Myocyte (in vitro differentiated cells): ENCODE data around the gene C16orf78. TPM values are rescaled to one million over a fixed set of nuclear protein-coding genes. Genes with fewer than 3 reads are reported as not detected.

Experiments
- DNase-seq: peaks from one replicate; pipeline ENCODE4 v3.0.0-alpha.2; 2012; ENCODE audit warnings: low read depth
- total RNA-seq: library from RNA; depleted of rRNA; stranded (reverse); fragments of >200 nt; gene quantifications from 2 replicates; pipeline ENCODE4 v1.2.3, GENCODE V29; 2014

C16orf78 gene
- total RNA-seq, 1 donor from 2014 or later: not detected

DNA sequence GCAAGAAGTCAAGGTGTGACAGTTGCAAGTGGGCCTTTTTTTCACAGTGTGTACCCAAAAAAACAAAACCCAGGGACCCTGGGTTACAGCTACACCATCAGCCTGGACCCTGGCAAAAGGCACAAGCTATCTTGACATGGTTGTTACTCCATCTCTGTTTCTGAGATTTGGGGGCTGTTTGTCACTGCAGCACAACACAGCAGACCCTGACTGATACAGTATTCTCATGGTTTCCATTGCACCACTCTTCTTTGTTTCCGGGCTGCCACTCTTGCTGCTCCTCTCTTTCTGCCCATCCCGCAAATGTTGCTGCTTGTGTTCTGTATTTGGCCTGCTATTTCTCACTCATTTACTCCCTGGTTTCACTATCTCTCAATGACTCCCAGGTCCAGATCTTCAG lies 55.2 kb downstream of the C16orf78 start:
- DNase-seq: no peak

DNA sequence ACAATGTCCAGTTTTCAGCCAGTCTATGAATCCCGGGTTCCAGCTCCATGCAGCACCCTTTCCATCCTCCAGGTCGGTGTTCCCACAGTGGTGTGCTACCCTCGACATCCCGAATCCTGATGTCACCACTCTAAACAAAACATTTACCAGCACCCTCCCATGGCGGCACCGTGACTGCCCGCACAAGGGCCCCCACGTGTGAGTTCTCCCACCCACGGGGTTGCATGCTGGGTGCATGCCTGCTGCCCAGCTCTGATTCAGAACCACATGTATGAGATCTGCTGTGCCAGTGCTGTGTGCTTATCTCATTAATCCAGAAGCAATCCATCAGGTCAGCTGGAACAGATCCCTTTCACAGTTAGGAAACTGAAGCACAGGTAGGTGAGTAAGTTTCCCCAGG lies 57.4 kb downstream of the C16orf78 start:
- DNase-seq: no peak

DNA sequence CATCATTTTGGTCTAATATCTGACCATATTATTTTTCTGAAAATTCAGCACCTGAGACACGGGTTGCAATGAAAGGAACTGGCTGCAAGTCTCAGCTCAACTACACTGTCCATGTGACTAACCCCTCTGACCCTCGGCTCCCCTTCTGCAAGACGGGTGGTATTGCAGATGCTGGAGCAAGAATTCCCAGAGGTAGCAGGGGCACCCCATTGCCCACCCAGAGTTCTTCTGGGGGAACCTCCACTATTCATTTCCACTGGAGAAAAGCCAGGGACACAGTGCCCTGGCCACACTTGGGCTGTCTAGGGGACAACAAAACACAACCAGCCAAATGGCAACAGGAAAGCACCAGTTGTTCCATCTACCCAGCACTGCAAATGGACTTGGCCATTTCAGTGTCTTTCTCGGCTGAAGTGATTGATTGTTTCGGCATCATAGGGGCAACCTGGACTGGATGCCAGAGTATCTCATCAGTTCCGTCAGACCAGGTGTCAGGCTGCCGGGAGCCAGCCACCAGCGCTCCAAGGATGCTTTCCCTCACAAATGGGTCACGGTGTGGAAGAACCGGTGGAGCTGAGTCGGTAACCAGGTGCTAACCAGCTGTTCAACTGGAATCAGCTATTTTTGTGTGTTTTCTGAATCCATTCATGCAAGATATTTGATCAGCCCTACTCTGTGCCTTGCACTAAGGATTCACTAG lies 58.1 kb downstream of the C16orf78 start:
- no peak for DNase-seq

DNA sequence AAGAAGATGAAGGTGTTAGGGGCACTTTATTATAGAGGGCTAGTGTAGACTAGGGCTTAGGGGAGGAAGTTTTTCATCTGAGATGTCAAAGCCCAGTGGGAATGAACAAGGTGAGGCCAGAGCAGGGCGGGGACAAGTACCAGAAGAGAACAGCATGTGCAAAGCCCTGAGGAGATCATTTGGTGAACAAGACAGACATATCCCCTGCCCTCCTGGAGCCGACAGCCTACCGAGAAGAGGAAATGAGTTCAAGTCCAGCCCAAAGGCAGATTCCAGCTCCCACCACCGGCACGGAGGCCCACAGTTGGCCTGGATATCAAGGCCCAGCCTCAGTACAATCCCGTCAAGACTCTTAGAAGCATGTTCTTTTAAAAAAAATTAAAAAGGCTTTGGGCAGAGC lies 61.1 kb downstream of the C16orf78 start:
- no peak for DNase-seq

DNA sequence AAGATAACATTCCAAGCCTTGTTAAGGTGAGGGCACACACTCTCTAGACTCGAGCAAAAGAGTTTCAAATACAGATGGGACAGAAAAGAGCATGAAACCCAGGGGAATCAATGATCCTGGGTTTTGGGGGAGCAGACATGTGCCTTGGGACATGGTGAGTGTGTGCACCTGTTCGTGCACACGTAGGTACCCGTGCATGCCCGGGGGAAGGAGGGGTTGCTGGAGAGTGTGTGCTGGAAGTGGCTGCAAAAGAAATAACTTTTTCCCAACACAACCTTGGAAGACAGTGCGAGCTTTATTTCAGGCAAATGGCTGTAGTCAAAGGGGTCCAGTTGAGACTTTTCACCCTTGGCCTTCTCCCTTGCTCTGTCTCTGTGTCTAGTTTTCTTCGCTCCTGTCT lies 62.6 kb downstream of the C16orf78 start:
- DNase-seq: no peak

DNA sequence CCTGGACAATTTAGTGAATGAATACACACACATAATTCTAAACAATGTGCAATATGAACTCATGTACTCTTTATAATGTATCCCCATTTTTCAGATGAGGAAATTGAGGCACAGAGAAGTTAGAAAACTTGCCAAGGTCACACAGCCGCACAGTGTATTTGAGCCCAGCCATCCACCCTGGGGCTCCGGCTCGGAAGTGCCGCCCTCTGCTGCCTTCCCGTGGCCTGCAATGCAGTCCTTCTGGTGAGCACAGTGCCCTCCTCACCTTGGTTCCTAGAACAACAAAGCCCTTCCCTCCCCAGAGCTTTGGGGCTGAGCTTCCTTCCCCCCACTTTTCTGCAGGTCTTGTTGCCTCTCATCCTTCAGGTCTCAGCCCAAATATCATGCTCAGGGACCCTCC lies 63.7 kb downstream of the C16orf78 start:
- no peak for DNase-seq

DNA sequence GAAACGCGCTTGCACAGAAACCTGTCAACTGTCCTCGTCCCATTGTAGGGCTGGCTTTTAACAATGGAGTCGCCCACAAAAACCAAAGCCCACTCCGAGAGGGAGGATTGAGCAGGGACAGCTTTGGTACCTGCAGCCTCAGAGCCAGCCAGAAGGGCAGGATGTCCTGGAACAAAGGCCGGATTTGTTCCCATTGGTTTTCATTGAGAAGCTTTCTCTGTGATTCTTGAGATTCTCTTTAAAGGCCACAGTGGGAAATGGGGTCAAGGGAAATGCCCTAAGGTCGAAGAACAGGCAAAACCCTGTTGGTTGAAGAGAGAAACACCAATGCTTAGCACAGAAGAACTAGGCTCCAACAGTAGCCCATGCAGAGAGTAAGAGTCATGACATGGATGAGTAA lies 65.4 kb downstream of the C16orf78 start:
- DNase-seq: no peak

DNA sequence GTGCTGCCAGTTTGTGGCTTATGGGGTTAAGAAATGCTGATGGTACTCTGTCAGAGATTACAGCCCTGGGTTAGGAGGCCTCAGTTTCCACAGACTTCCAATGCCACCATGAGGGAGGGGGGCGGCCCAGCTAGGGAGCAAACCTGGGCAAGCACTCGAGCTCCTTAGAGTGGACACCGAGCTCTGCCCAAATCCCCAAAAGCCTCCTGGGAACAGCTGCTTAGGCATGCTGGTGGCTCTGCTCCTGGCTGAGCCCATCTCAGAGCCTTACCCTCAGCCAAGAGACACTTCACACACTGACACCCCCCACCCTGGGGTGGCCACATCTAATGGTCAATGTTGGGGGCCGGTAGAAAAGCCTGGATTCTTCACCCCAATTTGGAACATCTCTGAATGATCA lies 66.1 kb downstream of the C16orf78 start:
- no peak for DNase-seq

DNA sequence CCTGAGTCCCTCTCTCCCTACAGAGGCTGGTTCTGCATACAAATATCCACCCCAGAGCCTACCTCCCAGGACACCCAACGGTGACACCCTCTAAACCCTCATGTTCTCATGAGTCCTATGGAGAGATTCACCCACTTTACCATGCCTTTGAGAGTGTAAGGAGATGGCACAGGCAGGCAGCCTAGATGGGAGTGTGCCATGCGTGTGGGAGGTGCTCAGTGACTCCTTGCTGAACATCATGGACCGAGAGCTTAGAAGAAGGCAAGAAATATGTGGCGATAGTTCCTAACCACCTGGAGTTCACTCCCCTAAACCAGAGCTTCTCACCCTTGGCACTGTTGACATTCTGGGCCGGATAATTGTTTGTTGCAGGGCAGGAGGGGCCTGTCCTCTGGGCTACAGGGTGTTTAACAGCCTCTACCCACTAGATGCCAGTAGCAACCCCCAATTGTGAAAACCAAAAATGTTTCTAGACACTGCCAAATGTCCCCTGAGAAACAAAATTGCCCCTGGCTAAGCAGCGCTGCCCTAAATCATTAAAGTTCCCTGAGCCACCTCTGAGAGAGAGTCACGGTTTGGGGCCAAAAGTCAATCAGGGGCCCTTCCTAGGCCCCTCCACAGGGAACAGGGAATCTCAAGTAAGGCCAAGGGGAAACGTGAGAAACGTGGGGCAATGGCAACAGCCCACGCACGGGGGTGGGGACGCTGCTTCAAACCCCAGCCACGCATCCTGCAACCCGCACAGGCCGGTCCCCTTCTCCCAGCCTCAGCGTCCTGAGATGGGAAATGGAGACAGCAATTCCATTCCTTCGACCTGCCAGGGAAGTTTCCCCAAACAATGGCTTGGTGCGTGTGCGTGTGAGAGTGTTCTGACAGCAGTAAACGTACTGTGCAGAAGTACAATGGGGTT lies 66.8 kb downstream of the C16orf78 start:
- DNase-seq: no peak

GRCh38 chr16:49441366-49441780 lies 67.8 kb downstream of the C16orf78 start:
- DNase-seq: no peak

DNA sequence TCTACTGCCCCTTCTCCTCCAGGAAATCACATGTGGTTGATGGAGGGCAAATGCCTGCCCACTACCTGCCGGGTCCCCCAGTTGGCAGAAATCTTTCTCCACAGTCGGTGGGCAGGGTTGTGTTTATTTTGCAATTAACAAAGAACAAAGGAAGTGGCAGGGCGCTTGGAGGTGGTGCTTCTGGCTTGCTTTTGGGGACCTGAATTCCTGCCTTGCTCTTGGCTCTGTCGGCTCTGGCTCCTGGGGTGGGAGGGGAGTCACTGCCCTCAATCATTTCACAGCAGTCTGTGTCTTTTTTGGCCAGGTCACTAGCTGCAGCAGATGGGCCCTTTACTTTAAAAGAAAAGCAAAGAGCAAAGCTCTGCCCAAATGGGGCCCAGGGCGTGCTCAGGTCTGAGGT lies 69.2 kb downstream of the C16orf78 start:
- DNase-seq: no peak

- DNase-seq: no peak
Measured at GRCh38 chr16:49443576-49443975, 70.0 kb downstream of the C16orf78 start.

GRCh38 chr16:49446805-49447204 lies 73.2 kb downstream of the C16orf78 start:
- no peak for DNase-seq

Other genes starting within 250 kb of the C16orf78 start
- not detected in 2 replicates for gene CBLN1, start 92.0 kb upstream of the C16orf78 start, total RNA-seq